HepG2 (cell line): ENCODE measurements around the gene PROX2. TPM values are rescaled to one million over a fixed set of nuclear protein-coding genes. Genes with fewer than 3 reads are reported as not detected.

Source experiments
- AHDC1 ChIP-seq: sonication (generic); formaldehyde crosslinking; IDR thresholded peaks from 2 replicates; pipeline ENCODE4 v1.5.1; 2020; ENCODE audit warnings: mild to moderate bottlenecking, missing genetic modification reagents, borderline replicate concordance
- ATF4 ChIP-seq, 2 experiments: fragments of 450-650 bp in 1 of 2; sonication (generic) in 1 of 2; formaldehyde crosslinking; IDR thresholded peaks; 2 replicates each; pipeline versions ENCODE4 v1.5.0 to v1.8.0; 2020 to 2022; ENCODE audit warnings: mild to moderate bottlenecking in 1 of 2, missing genetic modification reagents in 1 of 2
- DBP ChIP-seq: sonication (generic); formaldehyde crosslinking; IDR thresholded peaks from 2 replicates; pipeline ENCODE4 v1.4.0; 2020; ENCODE audit warnings: missing genetic modification reagents; ENCODE audit errors: not compliant biosample characterization
- FOXO1 ChIP-seq: sonication (generic); formaldehyde crosslinking; IDR thresholded peaks from 2 replicates; pipeline ENCODE4 v1.4.0; 2020; ENCODE audit warnings: missing genetic modification reagents
- HOXA9 ChIP-seq: sonication (generic); formaldehyde crosslinking; IDR thresholded peaks from 2 replicates; pipeline ENCODE4 v1.8.1; 2022; ENCODE audit warnings: missing genetic modification reagents, mild to moderate bottlenecking, moderate library complexity, borderline replicate concordance
- PREB ChIP-seq: sonication (generic); formaldehyde crosslinking; IDR thresholded peaks from 2 replicates; pipeline ENCODE4 v1.4.0; 2020; ENCODE audit warnings: missing genetic modification reagents
- RARA ChIP-seq: IDR thresholded peaks from 2 replicates; pipeline ENCODE4 v1.6.1; 2016; ENCODE audit warnings: missing genetic modification reagents, missing compliant biosample characterization
- ZFP41 ChIP-seq: sonication (generic); formaldehyde crosslinking; IDR thresholded peaks from 2 replicates; pipeline ENCODE4 v1.4.0; 2020; ENCODE audit warnings: mild to moderate bottlenecking, missing genetic modification reagents, borderline replicate concordance
- ZHX1 ChIP-seq: sonication (generic); formaldehyde crosslinking; IDR thresholded peaks from 2 replicates; pipeline ENCODE4 v1.8.1; 2022; ENCODE audit warnings: low read depth, mild to moderate bottlenecking, missing genetic modification reagents
- ZNF281 ChIP-seq: sonication (generic); formaldehyde crosslinking; IDR thresholded peaks from 2 replicates; pipeline ENCODE4 v1.4.0; 2020; ENCODE audit warnings: missing genetic modification reagents, borderline replicate concordance
- ZNF30 ChIP-seq: sonication (generic); formaldehyde crosslinking; IDR thresholded peaks from 2 replicates; pipeline ENCODE4 v1.5.0; 2020; ENCODE audit warnings: mild to moderate bottlenecking, missing genetic modification reagents
- ZNF7 ChIP-seq: IDR thresholded peaks from 2 replicates; pipeline ENCODE4 v1.6.1; 2016; ENCODE audit warnings: missing biosample characterization, missing genetic modification reagents
- ZNF720 ChIP-seq: sonication (generic); formaldehyde crosslinking; IDR thresholded peaks from 2 replicates; pipeline ENCODE4 v1.4.0; 2020; ENCODE audit warnings: missing genetic modification reagents
- ZNF878 ChIP-seq: sonication (generic); formaldehyde crosslinking; IDR thresholded peaks from 2 replicates; pipeline ENCODE4 v1.8.1; 2023; ENCODE audit warnings: mild to moderate bottlenecking, missing genetic modification reagents, moderate library complexity
- ZSCAN21 ChIP-seq: sonication (generic); formaldehyde crosslinking; IDR thresholded peaks from 2 replicates; pipeline ENCODE4 v1.8.0; 2022; ENCODE audit warnings: mild to moderate bottlenecking, missing genetic modification reagents, moderate library complexity, borderline replicate concordance
- polyA plus RNA-seq, 8 experiments: library from polyadenylated mRNA; depleted of rRNA in 3 of 8; stranded (reverse) in 7 of 8; unstranded in 1 of 8; fragments of >200 nt; fragmentation: Illumina TruSeq in 4 of 8; extraction: Trizol in 4 of 8; gene quantifications; 2 replicates each; pipeline versions ENCODE4 v1.2.1 to v1.2.3, GENCODE V29; 2011 to 2016; ENCODE audit warnings: low read depth in 4 of 8, missing spikeins in 1 of 8, mixed read lengths in 1 of 8; ENCODE audit not compliant: insufficient read depth in 1 of 8
- total RNA-seq, 5 experiments: library from RNA; depleted of rRNA; stranded (reverse); fragments of >200 nt; fragmentation: Illumina TruSeq; extraction: Trizol; gene quantifications; 2 replicates each; pipeline ENCODE4 v1.2.3, GENCODE V29; 2016; ENCODE audit warnings: low read depth in 1 of 5

The PROX2 gene
- total and polyA plus RNA-seq, 2 of the 13 experiments (the other 11 are each of a cell fraction or from before 2014, with no cell fraction given), result not detected

GRCh38 chr14:74898694-74899093, 22.7 kb upstream of the PROX2 start (continued):
- TF ChIP-seq DBP (CRISPR knock-in tag) (no peak), RARA (CRISPR knock-in tag) (peak; percentile 81), FOXO1 (peak; percentile 71; the same call in 1 of the 2 replicates), ZNF878 (peak; percentile 78; the same call in 1 of the 2 replicates), ATF4 (CRISPR knock-in tag; IDR thresholded peaks at IDR 0.05) (peak in 1 of 2 experiments; percentile 53; a peak in 1 of 4 replicates), ZNF720 (CRISPR knock-in tag) (no peak), ZSCAN21 (CRISPR knock-in tag) (peak; percentile 83), PREB (CRISPR knock-in tag) (no peak), ZHX1 (peak; percentile 80), HOXA9 (no peak), ZNF281 (CRISPR knock-in tag) (peak; percentile 100), ZNF30 (CRISPR knock-in tag) (no peak), AHDC1 (peak; percentile 73; the same call in 1 of the 2 replicates), ZNF7 (CRISPR knock-in tag) (no peak), ZFP41 (no peak)
